HG03520 (cell line): Measurements from ENCODE around the gene OR5B3.
"Not testable (repeated sequence)": the region's sequence is repeated elsewhere in the genome, so short reads cannot be mapped to it uniquely, and the experiment has no call there.

Source experiments
- ATAC-seq: cut with Tn5 transposase; IDR thresholded peaks from one replicate; pipeline ENCODE4 v1.9.1; 2021; ENCODE audit warnings: mild to moderate bottlenecking, moderate library complexity; ENCODE audit not compliant: unreplicated experiment

Gene OR5B3

GRCh38 chr11:58406774-58407173 is at the start of gene OR5B3:
TSS of gene OR5B3 (minus strand) at chr11:58406874. CDS start at chr11:58403409, 3,465 bp downstream.
- ATAC-seq = no peak

- ATAC-seq = no peak
Observed at GRCh38 chr11:58451585-58451984, 44.9 kb upstream of the OR5B3 start.

- ATAC-seq = no peak
Observed at GRCh38 chr11:58446294-58446693, 39.6 kb upstream of the OR5B3 start.

- no peak for ATAC-seq
Observed at GRCh38 chr11:58444300-58444699, 37.6 kb upstream of the OR5B3 start.

- ATAC-seq = no peak
Observed at GRCh38 chr11:58442136-58442535, 35.5 kb upstream of the OR5B3 start, which contains the start of gene OR5B12. TSS of gene OR5B12 (minus strand) at chr11:58442236. CDS start at chr11:58440151, 2,085 bp downstream.

- ATAC-seq = no peak
Observed at GRCh38 chr11:58438486-58438885, 31.8 kb upstream of the OR5B3 start.

- no peak for ATAC-seq
Observed at GRCh38 chr11:58434217-58434616, 27.5 kb upstream of the OR5B3 start.

- peak; percentile 90 for ATAC-seq
Observed at GRCh38 chr11:58433638-58434203, 27.0 kb upstream of the OR5B3 start.

- no peak for ATAC-seq
Observed at GRCh38 chr11:58429273-58429672, 22.6 kb upstream of the OR5B3 start.

GRCh38 chr11:58428021-58428420 is 21.3 kb upstream of the OR5B3 start, which contains the start of gene OR5B2:
TSS of gene OR5B2 (minus strand) at chr11:58428121. CDS start at chr11:58423261, 4,860 bp downstream.
- no peak for ATAC-seq

- ATAC-seq = not testable (repeated sequence)
Observed at GRCh38 chr11:58399622-58400021, 7.1 kb downstream of the OR5B3 start.

- no peak for ATAC-seq
Observed at GRCh38 chr11:58395581-58395980, 11.1 kb downstream of the OR5B3 start.

GRCh38 chr11:58394195-58394594 is 12.5 kb downstream of the OR5B3 start:
- ATAC-seq = no peak

- no peak for ATAC-seq
Observed at GRCh38 chr11:58392746-58393145, 13.9 kb downstream of the OR5B3 start.

- no peak for ATAC-seq
Observed at GRCh38 chr11:58391879-58392278, 14.8 kb downstream of the OR5B3 start.

- no peak for ATAC-seq
Observed at GRCh38 chr11:58390551-58391063, 16.1 kb downstream of the OR5B3 start.

- no peak for ATAC-seq
Observed at GRCh38 chr11:58358969-58359368, 47.7 kb downstream of the OR5B3 start, which contains the start of gene OR5B17. TSS of gene OR5B17 (minus strand) at chr11:58359069. CDS start at chr11:58359069, 0 bp downstream.

- no peak for ATAC-seq
Observed at GRCh38 chr11:58354727-58355126, 51.9 kb downstream of the OR5B3 start.
